ENCODE results near the gene CDH5. TPM values are rescaled to one million over a fixed set of nuclear protein-coding genes. Genes with fewer than 3 reads are reported as not detected.

Gene CDH5
- total RNA-seq, 4 donors from 2014 or later: 1.7 to 21.6 (median 8.0) TPM

DNA sequence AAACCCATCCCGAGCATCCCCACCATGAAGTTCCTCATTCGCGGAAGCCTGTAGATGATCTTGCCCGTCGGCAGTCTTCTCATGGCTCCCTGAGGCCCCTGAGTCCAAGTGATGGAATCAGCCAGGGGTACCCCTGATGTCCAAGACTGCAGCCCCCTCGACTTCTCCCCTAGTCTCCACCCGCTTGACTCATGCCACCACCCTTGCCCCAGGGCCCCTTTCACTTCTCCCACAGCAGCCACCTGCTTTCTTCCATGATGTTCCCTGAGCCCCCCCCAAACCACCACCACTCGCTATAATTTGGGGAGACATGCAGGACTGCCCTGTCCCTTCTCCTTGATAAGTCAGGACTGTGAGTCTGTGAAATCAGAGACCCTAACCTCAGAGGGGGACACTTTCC lies 72.0 kb downstream of the CDH5 start:
- no peaks in the 10 kb centered on the region for H3K36me3 ChIP-seq
- no peaks in the 10 kb centered on the region for H3K9me3 ChIP-seq
- no peaks in the 10 kb centered on the region for H3K4me1 ChIP-seq
- no peak for DNase-seq
- intact Hi-C loops (cut with DNase I): no loop called here
- TF ChIP-seq POLR2A (IDR thresholded peaks at IDR 0.05): no peak
- TF ChIP-seq, protein P1, sequence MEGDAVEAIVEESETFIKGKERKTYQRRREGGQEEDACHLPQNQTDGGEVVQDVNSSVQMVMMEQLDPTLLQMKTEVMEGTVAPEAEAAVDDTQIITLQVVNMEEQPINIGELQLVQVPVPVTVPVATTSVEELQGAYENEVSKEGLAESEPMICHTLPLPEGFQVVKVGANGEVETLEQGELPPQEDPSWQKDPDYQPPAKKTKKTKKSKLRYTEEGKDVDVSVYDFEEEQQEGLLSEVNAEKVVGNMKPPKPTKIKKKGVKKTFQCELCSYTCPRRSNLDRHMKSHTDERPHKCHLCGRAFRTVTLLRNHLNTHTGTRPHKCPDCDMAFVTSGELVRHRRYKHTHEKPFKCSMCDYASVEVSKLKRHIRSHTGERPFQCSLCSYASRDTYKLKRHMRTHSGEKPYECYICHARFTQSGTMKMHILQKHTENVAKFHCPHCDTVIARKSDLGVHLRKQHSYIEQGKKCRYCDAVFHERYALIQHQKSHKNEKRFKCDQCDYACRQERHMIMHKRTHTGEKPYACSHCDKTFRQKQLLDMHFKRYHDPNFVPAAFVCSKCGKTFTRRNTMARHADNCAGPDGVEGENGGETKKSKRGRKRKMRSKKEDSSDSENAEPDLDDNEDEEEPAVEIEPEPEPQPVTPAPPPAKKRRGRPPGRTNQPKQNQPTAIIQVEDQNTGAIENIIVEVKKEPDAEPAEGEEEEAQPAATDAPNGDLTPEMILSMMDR (IDR thresholded peaks at IDR 0.05): no peak
- H3K27ac ChIP-seq: no peak overlapping the region
- 75 to 88% methylated on average over 8 of the region's 8 CpGs for WGBS, 2 donors
- peaks cover 0 to 27% (median 0%) of the 10 kb centered on the region in 4 donors for H3K27me3 ChIP-seq
- H3K4me3 ChIP-seq: no peak overlapping the region

DNA sequence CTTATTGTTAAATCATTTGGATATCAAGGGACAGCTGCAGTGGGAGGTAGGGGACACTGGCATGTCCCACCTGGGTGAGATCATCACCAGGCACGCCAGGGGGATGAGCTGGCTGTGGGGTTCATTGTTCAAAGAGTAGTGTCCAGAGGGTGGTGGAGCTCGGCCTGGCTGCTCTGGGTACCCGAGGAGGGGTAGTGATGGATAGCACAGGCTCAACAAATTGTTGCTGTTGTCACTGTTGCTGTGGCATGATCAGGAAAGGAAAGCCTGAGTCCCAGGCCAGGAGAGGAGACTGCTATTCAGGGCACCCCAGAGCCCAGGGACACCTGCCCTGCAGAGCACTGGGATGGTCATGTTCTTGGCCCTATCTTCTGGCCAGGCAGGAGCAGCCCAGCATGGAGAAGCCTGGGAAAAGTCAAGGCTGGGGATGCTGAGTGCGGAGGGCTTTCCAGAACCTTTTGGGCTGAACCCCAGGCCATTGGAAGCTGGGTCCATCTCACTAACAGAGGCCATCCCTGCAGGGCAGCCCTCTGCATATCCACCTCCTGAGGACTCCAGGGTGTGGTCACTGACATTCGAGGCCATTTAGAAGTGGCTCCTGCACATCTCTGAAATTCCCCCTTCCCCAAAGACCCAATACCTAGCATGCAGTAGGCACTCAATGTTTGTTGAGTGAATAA lies 72.7 kb downstream of the CDH5 start:
- intact Hi-C loops (cut with DNase I): no loop called here
- Histone ChIP-seq H3K9me3 (no peaks in the 10 kb centered on the region), H3K4me3 (no peak overlapping the region), H3K4me1 (no peaks in the 10 kb centered on the region), H3K36me3 (no peaks in the 10 kb centered on the region), H3K27ac (no peak overlapping the region), H3K27me3 (peaks cover 0 to 27% (median 0%) of the 10 kb centered on the region in 4 donors)
- DNase-seq: no peak
- 45 to 71% methylated on average over 2 to 4 of the region's 5 CpGs for WGBS, 2 donors
- no peak for TF ChIP-seq POLR2A (IDR thresholded peaks at IDR 0.05)
- TF ChIP-seq, protein P1 (IDR thresholded peaks at IDR 0.05): no peak

DNA sequence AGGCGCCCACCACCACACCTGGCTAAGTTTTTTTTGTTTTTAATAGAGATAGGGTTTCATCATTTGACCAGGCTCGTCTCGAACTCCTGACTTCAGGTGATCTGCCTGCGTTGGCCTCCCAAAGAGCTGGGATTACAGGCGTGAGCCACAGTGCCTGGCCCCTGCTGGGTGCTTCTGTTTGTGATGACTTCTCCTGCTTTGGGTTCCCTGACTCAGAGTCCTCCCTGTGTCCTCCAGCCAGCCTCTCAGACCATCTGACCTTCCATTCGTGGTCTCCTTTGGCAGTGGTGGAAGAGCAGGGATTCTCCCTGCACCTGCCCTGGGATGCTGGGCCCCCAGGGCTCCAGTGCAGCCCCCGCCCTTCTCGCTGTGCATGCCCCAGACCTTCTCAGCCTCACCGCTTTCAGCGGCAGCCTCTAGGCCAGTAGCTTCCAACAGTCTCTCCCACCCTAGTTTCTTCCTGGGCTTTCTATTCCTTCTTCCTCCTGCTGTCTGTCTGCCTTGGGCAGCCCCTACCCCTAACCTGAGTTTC lies 73.8 kb downstream of the CDH5 start:
- 84 to 91% methylated on average over 10 of the region's 10 CpGs for WGBS, 2 donors
- no peak overlapping the region for H3K4me3 ChIP-seq
- intact Hi-C loops (cut with DNase I): no loop called here
- peaks cover 0 to 22% (median 0%) of the 10 kb centered on the region in 4 donors for H3K27me3 ChIP-seq
- H3K27ac ChIP-seq: no peak overlapping the region
- no peaks in the 10 kb centered on the region for H3K36me3 ChIP-seq
- no peak for DNase-seq
- no peaks in the 10 kb centered on the region for H3K9me3 ChIP-seq
- H3K4me1 ChIP-seq: no peaks in the 10 kb centered on the region
- TF ChIP-seq, protein P1 (IDR thresholded peaks at IDR 0.05): no peak

DNA sequence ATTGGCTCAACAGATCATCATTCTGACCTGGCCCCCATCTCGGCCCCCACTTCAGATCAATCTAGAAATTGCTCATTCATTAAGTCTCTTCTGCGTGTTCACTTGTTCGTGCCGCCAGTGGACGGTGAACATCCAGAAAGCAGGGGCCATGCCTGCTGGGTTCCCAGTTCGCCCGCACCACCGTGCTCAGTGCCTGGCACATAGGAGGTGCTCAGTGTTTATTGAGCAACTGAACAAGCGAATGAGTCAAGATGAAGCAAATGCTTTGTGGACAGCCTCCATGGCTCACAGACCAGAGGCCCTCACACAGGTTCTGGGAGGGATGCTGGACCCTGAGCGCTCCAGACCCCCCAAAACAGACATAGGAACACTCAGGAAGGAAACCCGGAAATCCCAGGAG lies 74.5 kb downstream of the CDH5 start:
- no peak for DNase-seq
- intact Hi-C loops (cut with DNase I): no loop called here
- peaks cover 0 to 22% (median 0%) of the 10 kb centered on the region in 4 donors for H3K27me3 ChIP-seq

More for the DNA sequence above, 74.5 kb downstream of the CDH5 start:
- Histone ChIP-seq H3K4me1 (no peaks in the 10 kb centered on the region), H3K27ac (no peak overlapping the region), H3K9me3 (no peaks in the 10 kb centered on the region), H3K4me3 (no peak overlapping the region), H3K36me3 (no peaks in the 10 kb centered on the region)
- 86 to 93% methylated on average over 9 to 11 of the region's 11 CpGs for WGBS, 2 donors
- TF ChIP-seq, protein P1 (IDR thresholded peaks at IDR 0.05): no peak
- TF ChIP-seq POLR2A (IDR thresholded peaks at IDR 0.05): no peak

Measured in esophagus squamous epithelium (tissue), 5 donors.